Erythroblast (primary cell): ENCODE data around the gene FGD4.

Source experiments
- GATA1 ChIP-seq: IDR thresholded peaks from 2 replicates; pipeline ENCODE4 v1.6.1; 2011; ENCODE audit warnings: low read depth, mild to moderate bottlenecking, control low read depth, low read length, moderate library complexity
- POLR2A ChIP-seq: IDR thresholded peaks from 2 replicates; pipeline ENCODE4 v1.6.1; 2011; ENCODE audit warnings: mild to moderate bottlenecking, low read length

GRCh38 chr12:32600681-32601080 is 201.3 kb downstream of the FGD4 start:
- TF ChIP-seq POLR2A (no peak), GATA1 (no peak)
